ENCODE measurements around the gene TRIM14. TPM values are rescaled to one million over a fixed set of nuclear protein-coding genes. Genes with fewer than 3 reads are reported as not detected.
A peak's percentile ranks its signal among the peaks of the same experiment; 100 is the strongest.
"Not testable (repeated sequence)": the region's sequence is repeated elsewhere in the genome, so short reads cannot be mapped to it uniquely, and the experiment has no call there.

Gene TRIM14
- total RNA-seq, 1 donor: 13.4 TPM

- no peak overlapping the region for H3K4me3 ChIP-seq (ENCODE audit: low read depth, low read length)
- DNase-seq (ENCODE audit: low read depth): no peak
- no peak for TF ChIP-seq CTCF (IDR thresholded peaks at IDR 0.05; ENCODE audit: insufficient read depth, low read depth, low read length)
Measured at GRCh38 chr9:98080780-98081179, 38.2 kb downstream of the TRIM14 start.

GRCh38 chr9:98080326-98080725, 38.7 kb downstream of the TRIM14 start:
- TF ChIP-seq CTCF (IDR thresholded peaks at IDR 0.05; ENCODE audit: insufficient read depth, low read depth, low read length): no peak
- no peak overlapping the region for H3K4me3 ChIP-seq (ENCODE audit: low read depth, low read length)
- peak; percentile 61 for DNase-seq (ENCODE audit: low read depth)

GRCh38 chr9:98078895-98079294, 40.1 kb downstream of the TRIM14 start:
- TF ChIP-seq CTCF (IDR thresholded peaks at IDR 0.05; ENCODE audit: insufficient read depth, low read depth, low read length): no peak
- no peak overlapping the region for H3K4me3 ChIP-seq (ENCODE audit: low read depth, low read length)
- no peak for DNase-seq (ENCODE audit: low read depth)

GRCh38 chr9:98076514-98076890, 42.5 kb downstream of the TRIM14 start:
- not testable (repeated sequence) for H3K4me3 ChIP-seq (ENCODE audit: low read depth, low read length); DNase-seq (ENCODE audit: low read depth)

- no peak overlapping the region for H3K4me3 ChIP-seq (ENCODE audit: low read depth, low read length)
- no peak for TF ChIP-seq CTCF (IDR thresholded peaks at IDR 0.05; ENCODE audit: insufficient read depth, low read depth, low read length)
- DNase-seq (ENCODE audit: low read depth): peak; percentile 80
Measured at GRCh38 chr9:98075332-98075805, 43.7 kb downstream of the TRIM14 start.

- TF ChIP-seq CTCF (IDR thresholded peaks at IDR 0.05; ENCODE audit: insufficient read depth, low read depth, low read length): peak; percentile 96
- DNase-seq (ENCODE audit: low read depth): peak; percentile 62
- no peak overlapping the region for H3K4me3 ChIP-seq (ENCODE audit: low read depth, low read length)
Measured at GRCh38 chr9:98074115-98074990, 44.7 kb downstream of the TRIM14 start.

- no peak overlapping the region for H3K4me3 ChIP-seq (ENCODE audit: low read depth, low read length)
- TF ChIP-seq CTCF (IDR thresholded peaks at IDR 0.05; ENCODE audit: insufficient read depth, low read depth, low read length): no peak
- DNase-seq (ENCODE audit: low read depth): no peak
Measured at GRCh38 chr9:98071737-98072136, 47.3 kb downstream of the TRIM14 start.
